HFFc6 (cell line): Measurements from ENCODE around the gene PAOX. TPM values are rescaled to one million over a fixed set of nuclear protein-coding genes. Genes with fewer than 3 reads are reported as not detected.

Source experiments
- DNase-seq: peaks from one replicate; pipeline ENCODE4 v3.0.0-alpha.2; 2018
- H3K27ac Mint-ChIP-seq: 2 replicates; pipeline ENCODE4 v1.8.0; 2020; ENCODE audit warnings: mild to moderate bottlenecking, mixed read lengths
- H3K27me3 Mint-ChIP-seq: 2 replicates; pipeline ENCODE4 v1.8.0; 2021; ENCODE audit warnings: mild to moderate bottlenecking, moderate library complexity, mixed read lengths; ENCODE audit not compliant: insufficient read depth
- H3K36me3 Mint-ChIP-seq: 2 replicates; pipeline ENCODE4 v1.8.0; 2021; ENCODE audit warnings: low read depth, mixed read lengths
- H3K4me1 Mint-ChIP-seq: 2 replicates; pipeline ENCODE4 v1.8.0; 2020; ENCODE audit warnings: low read depth, mixed read lengths
- H3K4me3 Mint-ChIP-seq: 2 replicates; pipeline ENCODE4 v1.8.0; 2020; ENCODE audit warnings: mild to moderate bottlenecking, moderate library complexity, mixed read lengths
- H3K9me3 Mint-ChIP-seq: 2 replicates; pipeline ENCODE4 v1.8.0; 2020; ENCODE audit warnings: mild to moderate bottlenecking, mixed read lengths
- total RNA-seq, 6 experiments: library from RNA; stranded (reverse); fragmentation: NEBNext Ultra II Directional; extraction: Animal tissue kit (Norgen Biotek cat#: 25700); gene quantifications; 2 replicates in 1 of 6; 3 replicates in 5 of 6; pipeline ENCODE4 v1.2.3, GENCODE V29; 2021
- TF ChIP-seq, protein P1 (sequence below): fragments of 200-600 bp; sonication (generic); IDR thresholded peaks from 2 replicates; pipeline ENCODE4 v1.5.0; 2021; ENCODE audit warnings: antibody characterized with exemption, mild to moderate bottlenecking

PAOX gene
- total RNA-seq, 6 experiments from 2014 or later = 2.4 to 4.9 (median 3.6) TPM

DNA sequence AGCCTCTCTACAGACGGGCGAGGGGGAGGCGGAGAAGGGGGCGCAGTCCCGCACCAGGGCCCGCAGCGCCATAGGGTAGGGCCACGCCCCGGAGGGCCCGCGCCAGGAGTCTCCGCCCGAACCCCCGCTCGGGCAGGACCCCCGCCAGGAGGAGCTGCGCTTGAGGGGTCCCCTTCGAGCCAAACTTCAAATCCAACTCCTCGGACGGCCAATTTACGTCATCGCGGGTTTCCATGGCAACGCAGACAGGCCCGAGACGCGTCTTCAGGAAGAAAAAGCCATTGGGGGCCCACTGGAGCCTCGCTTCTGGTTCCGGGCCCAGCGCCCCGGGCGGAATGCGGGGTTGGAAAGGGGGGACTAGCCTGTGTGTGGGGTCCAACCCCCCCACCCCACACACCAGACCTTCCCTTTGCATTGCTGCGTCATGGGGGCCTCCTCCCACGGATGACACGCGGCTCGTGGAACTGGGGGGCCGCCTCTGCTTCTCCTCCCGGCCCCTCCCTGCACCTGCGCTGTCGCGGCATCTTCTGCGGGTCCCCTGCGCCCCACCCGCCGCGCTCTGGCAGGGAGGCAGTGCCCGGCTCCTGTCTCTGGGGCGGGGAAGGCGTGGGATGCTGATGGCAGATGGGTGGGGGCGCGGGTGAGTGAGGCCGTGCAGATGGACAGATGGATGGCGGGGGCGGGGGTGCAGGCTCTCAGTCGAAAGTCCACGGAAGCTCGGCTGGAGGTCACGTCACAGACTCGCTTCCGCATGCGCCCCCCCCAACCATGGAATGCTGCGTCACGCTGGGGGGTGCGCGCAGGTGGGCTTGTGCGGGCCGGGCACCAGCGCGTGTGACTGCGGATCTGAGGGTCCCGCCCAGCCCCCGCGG is 43.6 kb upstream of the PAOX start:
- H3K27me3 Mint-ChIP-seq = peaks cover 35% of the 10 kb centered on the region
- TF ChIP-seq, protein P1, sequence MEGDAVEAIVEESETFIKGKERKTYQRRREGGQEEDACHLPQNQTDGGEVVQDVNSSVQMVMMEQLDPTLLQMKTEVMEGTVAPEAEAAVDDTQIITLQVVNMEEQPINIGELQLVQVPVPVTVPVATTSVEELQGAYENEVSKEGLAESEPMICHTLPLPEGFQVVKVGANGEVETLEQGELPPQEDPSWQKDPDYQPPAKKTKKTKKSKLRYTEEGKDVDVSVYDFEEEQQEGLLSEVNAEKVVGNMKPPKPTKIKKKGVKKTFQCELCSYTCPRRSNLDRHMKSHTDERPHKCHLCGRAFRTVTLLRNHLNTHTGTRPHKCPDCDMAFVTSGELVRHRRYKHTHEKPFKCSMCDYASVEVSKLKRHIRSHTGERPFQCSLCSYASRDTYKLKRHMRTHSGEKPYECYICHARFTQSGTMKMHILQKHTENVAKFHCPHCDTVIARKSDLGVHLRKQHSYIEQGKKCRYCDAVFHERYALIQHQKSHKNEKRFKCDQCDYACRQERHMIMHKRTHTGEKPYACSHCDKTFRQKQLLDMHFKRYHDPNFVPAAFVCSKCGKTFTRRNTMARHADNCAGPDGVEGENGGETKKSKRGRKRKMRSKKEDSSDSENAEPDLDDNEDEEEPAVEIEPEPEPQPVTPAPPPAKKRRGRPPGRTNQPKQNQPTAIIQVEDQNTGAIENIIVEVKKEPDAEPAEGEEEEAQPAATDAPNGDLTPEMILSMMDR = no peak; the same call in 1 of the 2 replicates
- no peaks in the 10 kb centered on the region for H3K4me1 Mint-ChIP-seq

DNA sequence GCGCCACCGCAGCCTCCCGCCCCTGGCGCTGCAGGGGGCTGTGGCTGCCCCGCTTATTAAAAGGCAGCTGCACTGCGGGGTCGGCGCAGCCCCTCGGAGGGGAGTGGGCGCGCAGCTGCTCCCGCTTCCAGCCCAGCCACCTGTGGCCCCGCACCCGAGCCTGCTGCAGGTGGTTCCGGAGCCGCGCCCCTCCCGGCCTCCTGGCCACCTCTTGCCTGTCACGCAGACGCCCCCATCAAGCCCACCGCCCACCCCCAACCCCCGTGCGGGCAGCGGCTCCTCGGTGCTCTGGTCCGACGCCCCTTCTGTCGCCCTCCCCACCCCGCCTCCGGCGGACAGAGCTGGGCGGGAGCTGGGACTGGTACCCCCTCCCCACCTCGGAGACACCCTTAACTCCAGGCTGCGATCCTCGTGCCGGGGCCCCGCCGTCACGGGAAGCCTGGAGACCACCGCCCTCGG is 42.9 kb upstream of the PAOX start:
- DNase-seq = no peak
- Mint-ChIP-seq H3K27ac (no peak overlapping the region), H3K4me3 (no peak overlapping the region), H3K4me1 (no peaks in the 10 kb centered on the region), H3K9me3 (no peaks in the 10 kb centered on the region), H3K36me3 (no peaks in the 10 kb centered on the region), H3K27me3 (peaks cover 38% of the 10 kb centered on the region)
- TF ChIP-seq, protein P1 = no peak

More for the DNA sequence above, 43.6 kb upstream of the PAOX start:
- H3K36me3 Mint-ChIP-seq = no peaks in the 10 kb centered on the region
- no peaks in the 10 kb centered on the region for H3K9me3 Mint-ChIP-seq
- no peak overlapping the region for H3K27ac Mint-ChIP-seq
- DNase-seq = peak; percentile 52
- no peak overlapping the region; the same call in 1 of the 2 replicates for H3K4me3 Mint-ChIP-seq

DNA sequence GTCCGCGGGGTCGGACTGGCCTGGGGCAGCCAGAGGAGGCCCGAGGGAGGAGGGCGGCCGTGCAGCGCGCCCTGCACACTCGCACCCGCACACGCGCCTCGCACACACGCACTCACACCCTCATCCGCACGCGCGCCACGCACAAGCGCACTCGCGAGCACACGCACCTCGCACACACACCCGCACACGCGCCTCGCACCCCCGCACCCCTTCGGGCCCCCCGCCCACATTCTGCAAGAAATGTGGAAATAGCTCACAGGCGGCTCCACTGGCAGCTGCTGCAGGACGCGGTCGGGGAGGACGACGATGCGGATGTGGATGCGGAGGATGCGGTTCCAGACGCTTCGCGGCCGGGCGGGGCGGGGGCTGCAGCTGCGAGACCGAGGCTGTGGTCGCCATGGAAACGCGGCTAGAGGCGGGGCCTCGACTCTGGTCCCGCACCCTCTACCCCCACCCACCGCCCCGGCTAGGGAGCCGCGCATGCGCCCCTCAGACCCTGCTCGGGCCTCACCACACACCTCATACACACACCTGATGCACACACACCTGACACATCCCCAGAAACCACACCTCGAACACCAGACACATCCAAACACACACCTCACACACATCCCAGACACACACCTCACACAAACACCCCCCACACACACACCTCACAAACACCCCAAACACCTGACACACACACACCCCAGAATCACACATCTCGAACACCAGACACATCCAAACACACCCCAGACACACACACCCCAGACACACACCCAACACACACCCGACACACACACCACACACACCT is 42.3 kb upstream of the PAOX start, which contains the start of gene CALY:
CALY (minus strand) TSS at position 320 of the 793 bp plus-strand sequence. CDS start 7,907 bp downstream, outside the sequence.
- no peak for DNase-seq
- H3K9me3 Mint-ChIP-seq = no peaks in the 10 kb centered on the region
- TF ChIP-seq, protein P1 = no peak
- no peak within 1 kb of the TSS for H3K4me3 Mint-ChIP-seq
- H3K27ac Mint-ChIP-seq = no peak within 1 kb of the TSS
- H3K4me1 Mint-ChIP-seq = no peaks in the 10 kb centered on the region
- peaks cover 35% of the 10 kb centered on the region for H3K27me3 Mint-ChIP-seq
- H3K36me3 Mint-ChIP-seq = no peaks in the 10 kb centered on the region

DNA sequence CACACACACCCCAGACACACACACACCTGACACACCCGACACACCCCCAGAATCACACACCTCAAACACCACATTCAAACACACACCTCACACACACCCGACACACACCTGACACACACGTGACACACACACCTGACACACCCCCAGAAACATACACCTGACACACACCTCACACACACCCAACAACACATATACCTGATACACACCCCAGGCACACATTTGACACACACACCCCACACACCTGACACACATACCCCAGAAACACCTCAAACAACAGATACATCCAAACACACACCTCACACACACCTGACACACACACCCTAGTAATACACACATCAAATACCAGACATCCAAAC is 41.7 kb upstream of the PAOX start:
- Mint-ChIP-seq H3K4me1 (no peaks in the 10 kb centered on the region), H3K27ac (no peak overlapping the region), H3K36me3 (no peaks in the 10 kb centered on the region), H3K9me3 (no peaks in the 10 kb centered on the region), H3K27me3 (peaks cover 30% of the 10 kb centered on the region), H3K4me3 (no peak overlapping the region)
- no peak for DNase-seq
- TF ChIP-seq, protein P1 = no peak

DNA sequence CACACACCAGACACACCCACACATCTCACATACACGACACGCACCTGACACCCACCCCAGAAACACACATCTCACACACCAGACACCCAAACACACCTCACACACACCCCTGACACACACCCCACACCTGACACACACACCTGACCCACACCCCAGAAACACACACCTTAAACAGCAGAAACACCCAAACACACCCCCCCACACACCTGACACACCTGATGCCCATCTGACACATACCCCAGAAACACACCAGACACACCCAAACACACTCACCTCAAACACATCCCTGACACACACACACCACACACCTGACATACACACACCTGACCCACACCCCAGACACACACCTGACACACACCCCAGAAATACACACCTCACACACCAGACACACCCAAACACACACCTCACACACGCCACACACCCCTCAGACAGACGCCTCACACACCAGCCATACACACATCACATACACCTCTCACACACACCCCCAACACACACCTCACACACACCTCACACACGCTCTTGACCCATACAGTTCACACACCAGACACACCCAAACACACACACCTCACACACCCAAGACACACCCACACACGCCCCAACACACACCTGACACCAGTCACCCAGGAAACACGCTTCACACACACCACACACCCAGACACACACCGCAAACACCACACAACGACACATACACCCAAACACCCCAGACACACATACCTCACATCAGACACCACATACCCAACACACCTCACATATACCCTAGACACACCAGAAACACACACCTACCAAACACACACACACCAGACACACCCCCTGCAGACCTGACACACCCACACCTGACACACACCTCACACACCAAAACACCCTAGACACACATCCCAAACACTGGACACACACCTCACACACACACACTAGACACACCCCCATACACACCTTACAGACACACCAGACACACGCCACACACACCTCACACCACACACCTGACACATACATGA is 40.7 kb upstream of the PAOX start:
- H3K27ac Mint-ChIP-seq = no peak overlapping the region
- H3K36me3 Mint-ChIP-seq = no peaks in the 10 kb centered on the region
- H3K9me3 Mint-ChIP-seq = no peaks in the 10 kb centered on the region
- peaks cover 23% of the 10 kb centered on the region for H3K27me3 Mint-ChIP-seq
- TF ChIP-seq, protein P1 = no peak
- H3K4me1 Mint-ChIP-seq = no peaks in the 10 kb centered on the region
- no peak overlapping the region for H3K4me3 Mint-ChIP-seq
- no peak for DNase-seq
